ENCODE results near the gene SINHCAF. TPM values are rescaled to one million over a fixed set of nuclear protein-coding genes. Genes with fewer than 3 reads are reported as not detected.

The SINHCAF gene
- total and polyA plus RNA-seq, 2 of the 8 experiments (the other 6 are each of a cell fraction or from before 2014, with no cell fraction given) = 138 to 576 TPM

DNA sequence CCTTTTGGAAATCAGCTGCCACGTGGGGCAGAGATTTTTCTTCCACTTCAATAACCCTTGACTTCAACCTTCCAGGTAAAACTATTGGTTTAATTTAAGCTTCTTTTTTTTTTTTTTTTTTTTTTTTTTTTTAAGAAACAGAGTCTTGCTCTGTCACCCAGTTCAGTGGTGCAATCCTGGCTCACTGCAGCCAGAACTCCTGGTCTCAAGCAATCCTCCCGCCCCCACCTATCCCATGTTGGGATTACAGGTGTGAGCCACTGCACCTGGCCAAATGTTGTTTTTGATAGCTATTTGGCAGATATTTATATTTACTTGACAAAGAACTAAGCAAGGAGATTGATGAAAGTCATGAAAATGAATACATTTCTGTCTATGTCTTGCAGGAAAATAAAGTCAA lies 65.1 kb downstream of the SINHCAF start:
- Histone ChIP-seq H4K8ac (ENCODE audit: extremely low read depth, insufficient read depth, low read length) (no peak overlapping the region), H4K20me1 (replicated peaks in 1 of 2; ENCODE audit: control insufficient read depth in 1 of 2, insufficient read depth in 2 of 2, low read length in 2 of 2) (peaks cover 0 to 1% of the 10 kb centered on the region in 2 experiments), H3K14ac (ENCODE audit: insufficient read length) (no peak overlapping the region), H3K23me2 (ENCODE audit: low read depth, low read length) (no peaks in the 10 kb centered on the region), H3K23ac (ENCODE audit: insufficient read length) (no peak overlapping the region), H2BK12ac (ENCODE audit: low read depth, low read length) (no peak overlapping the region), H3K36me3 (ENCODE audit: control insufficient read depth in 2 of 4, insufficient read depth in 4 of 4, low read length in 3 of 4) (no peaks in the 10 kb centered on the region), H4K5ac (ENCODE audit: insufficient read length, low read depth, low read length) (no peak overlapping the region), H3K27ac (ENCODE audit: low read depth, low read length) (no peak overlapping the region), H3K4me2 (ENCODE audit: insufficient read depth in 1 of 2, low read depth in 2 of 2, low read length in 2 of 2) (0 out of 4 replicates have a peak overlapping the region, but pooled peaks of 1 of the 2 experiments have one; percentile 13), H3K18ac (ENCODE audit: extremely low read depth, low read length) (no peak overlapping the region), H3K4me1 (replicated peaks in 1 of 4; ENCODE audit: control insufficient read depth in 3 of 4, insufficient read depth in 4 of 4, low read length in 3 of 4) (peaks cover 0 to 7% (median 2%) of the 10 kb centered on the region in 4 experiments; a peak in 5 of 7 replicates), H2BK15ac (ENCODE audit: low read length) (no peak overlapping the region), H2BK120ac (replicated peaks; ENCODE audit: low read depth, low read length) (no peak overlapping the region), H3K9me3 (ENCODE audit: insufficient read depth in 2 of 2, low read depth in 1 of 2, low read length in 1 of 2) (no peaks in the 10 kb centered on the region), H3K4ac (replicated peaks; ENCODE audit: insufficient read length, low read depth, low read length) (no peak overlapping the region), H3K79me2 (ENCODE audit: control insufficient read depth in 1 of 2, insufficient read depth in 2 of 2, low read length in 2 of 2) (no peaks in the 10 kb centered on the region), H2BK20ac (ENCODE audit: low read length) (no peak overlapping the region), H3K9ac (replicated peaks in 1 of 4; ENCODE audit: extremely low read depth in 1 of 4, low read depth in 3 of 4, low read length in 3 of 4) (no peak overlapping the region), H4K91ac (replicated peaks; ENCODE audit: insufficient read length, low read length) (no peak overlapping the region), H2BK5ac (ENCODE audit: low read depth, low read length) (no peak overlapping the region), H2AK5ac (ENCODE audit: low read depth, low read length) (no peak overlapping the region), H2AFZ (ENCODE audit: low read length) (no peak overlapping the region), H3K56ac (replicated peaks; ENCODE audit: insufficient read length, low read depth, low read length) (no peak overlapping the region), H3K79me1 (ENCODE audit: low read depth, low read length) (no peaks in the 10 kb centered on the region), H3K27me3 (replicated peaks in 1 of 4; ENCODE audit: control insufficient read depth in 3 of 4, extremely low read depth in 1 of 4, insufficient read depth in 3 of 4, low read length in 3 of 4) (no peaks in the 10 kb centered on the region), H3K4me3 (ENCODE audit: extremely low read depth in 1 of 4, insufficient read depth in 2 of 4, low read depth in 3 of 4, low read length in 4 of 4) (no peak overlapping the region)
- CTCF ChIA-PET (ENCODE audit: partially characterized antibody) = interaction anchor here (0.6 to 4.5 kb wide), 9 partner anchors 9 to 426 kb away, joined by 3 to 30 read pairs (median 4); no protein-coding TSS in a partner anchor
- FAIRE-seq (no peak), DNase-seq (ENCODE audit: low read depth in 1 of 2, low spot score in 2 of 2) (no peak)
- WGBS, 2 experiments (ENCODE audit: extremely low coverage in 1 of 2, insufficient coverage in 1 of 2, insufficient read length in 1 of 2, insufficient replicate concordance in 2 of 2, low coverage in 1 of 2, low lambda C conversion rate in 2 of 2, missing lambda C conversion rate in 1 of 2) = 57% methylated on average over 2 of the region's 2 CpGs; no CpG with 5 or more reads in 1 of the 2 experiments
- POLR2A ChIA-PET (ENCODE audit: partially characterized antibody) = interaction anchor here (1.3 kb wide), 1 partner anchor 19 kb away, joined by 4 read pairs; no protein-coding TSS in a partner anchor
- TF ChIP-seq CHD2 (IDR thresholded peaks at IDR 0.05; ENCODE audit: low read length) (no peak), SP1 (IDR thresholded peaks at IDR 0.05; ENCODE audit: low read depth, low read length) (no peak), SIRT6 (IDR thresholded peaks at IDR 0.05; ENCODE audit: low read length) (no peak), TAF7 (optimal IDR thresholded peaks at IDR 0.05; ENCODE audit: borderline replicate concordance, low read depth, low read length) (no peak), HDAC6 (IDR thresholded peaks at IDR 0.05; ENCODE audit: low read depth, low read length) (no peak), YY1 (IDR thresholded peaks at IDR 0.05; ENCODE audit: low read depth, low read length) (no peak), SP4 (IDR thresholded peaks at IDR 0.05; ENCODE audit: low read length) (no peak), GTF2F1 (IDR thresholded peaks at IDR 0.05; ENCODE audit: borderline replicate concordance, low read depth, low read length) (no peak), TEAD4 (IDR thresholded peaks at IDR 0.05; ENCODE audit: low read depth, low read length) (no peak), TBP (IDR thresholded peaks at IDR 0.05; ENCODE audit: low read depth, low read length) (no peak), CHD1 (IDR thresholded peaks at IDR 0.05; ENCODE audit: low read depth, low read length) (no peak)
- TF ChIP-seq, protein P1, sequence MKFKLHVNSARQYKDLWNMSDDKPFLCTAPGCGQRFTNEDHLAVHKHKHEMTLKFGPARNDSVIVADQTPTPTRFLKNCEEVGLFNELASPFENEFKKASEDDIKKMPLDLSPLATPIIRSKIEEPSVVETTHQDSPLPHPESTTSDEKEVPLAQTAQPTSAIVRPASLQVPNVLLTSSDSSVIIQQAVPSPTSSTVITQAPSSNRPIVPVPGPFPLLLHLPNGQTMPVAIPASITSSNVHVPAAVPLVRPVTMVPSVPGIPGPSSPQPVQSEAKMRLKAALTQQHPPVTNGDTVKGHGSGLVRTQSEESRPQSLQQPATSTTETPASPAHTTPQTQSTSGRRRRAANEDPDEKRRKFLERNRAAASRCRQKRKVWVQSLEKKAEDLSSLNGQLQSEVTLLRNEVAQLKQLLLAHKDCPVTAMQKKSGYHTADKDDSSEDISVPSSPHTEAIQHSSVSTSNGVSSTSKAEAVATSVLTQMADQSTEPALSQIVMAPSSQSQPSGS (IDR thresholded peaks at IDR 0.05; ENCODE audit: low read length) = no peak
- TF ChIP-seq, protein P2, sequence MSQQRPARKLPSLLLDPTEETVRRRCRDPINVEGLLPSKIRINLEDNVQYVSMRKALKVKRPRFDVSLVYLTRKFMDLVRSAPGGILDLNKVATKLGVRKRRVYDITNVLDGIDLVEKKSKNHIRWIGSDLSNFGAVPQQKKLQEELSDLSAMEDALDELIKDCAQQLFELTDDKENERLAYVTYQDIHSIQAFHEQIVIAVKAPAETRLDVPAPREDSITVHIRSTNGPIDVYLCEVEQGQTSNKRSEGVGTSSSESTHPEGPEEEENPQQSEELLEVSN (IDR thresholded peaks at IDR 0.05) = no peak
